ENCODE data around the gene GPR18.
A peak's percentile ranks its signal among the peaks of the same experiment; 100 is the strongest.
"Not testable (repeated sequence)": the region's sequence is repeated elsewhere in the genome, so short reads cannot be mapped to it uniquely, and the experiment has no call there.

Gene GPR18

GRCh38 chr13:99266827-99267226 is 8.6 kb upstream of the GPR18 start:
- no peak for DNase-seq (ENCODE audit: low read depth in 3 of 3)

- DNase-seq (ENCODE audit: low read depth in 3 of 3) = no peak
Measured at GRCh38 chr13:99265821-99266426, 7.7 kb upstream of the GPR18 start.

- peak in 1 of 3 experiments; percentile 70 for DNase-seq (ENCODE audit: low read depth in 3 of 3)
Measured at GRCh38 chr13:99265162-99265800, 7.1 kb upstream of the GPR18 start.

GRCh38 chr13:99264051-99264450 is 5.9 kb upstream of the GPR18 start:
- no peak for DNase-seq (ENCODE audit: low read depth in 3 of 3)

- no peak for DNase-seq (ENCODE audit: low read depth in 3 of 3)
Measured at GRCh38 chr13:99263126-99263785, 5.1 kb upstream of the GPR18 start.

GRCh38 chr13:99261059-99261458 is 2.9 kb upstream of the GPR18 start:
- no peak for DNase-seq (ENCODE audit: low read depth in 3 of 3)

GRCh38 chr13:99260216-99260615 is 2.0 kb upstream of the GPR18 start:
- DNase-seq (ENCODE audit: low read depth in 3 of 3) = no peak

GRCh38 chr13:99258946-99259345 is 767 bp upstream of the GPR18 start:
- no peak for DNase-seq (ENCODE audit: low read depth in 3 of 3)

- no peak for DNase-seq (ENCODE audit: low read depth in 3 of 3)
Measured at GRCh38 chr13:99257291-99257690, 888 bp downstream of the GPR18 start.

- no peak for DNase-seq (ENCODE audit: low read depth in 3 of 3)
Measured at GRCh38 chr13:99256709-99257108, 1.5 kb downstream of the GPR18 start.

GRCh38 chr13:99256283-99256682 is 1.9 kb downstream of the GPR18 start:
- no peak for DNase-seq (ENCODE audit: low read depth in 3 of 3)

GRCh38 chr13:99255271-99255670 is 2.9 kb downstream of the GPR18 start:
- no peak for DNase-seq (ENCODE audit: low read depth in 3 of 3)

GRCh38 chr13:99254830-99255229 is 3.3 kb downstream of the GPR18 start:
- DNase-seq (ENCODE audit: low read depth in 3 of 3) = no peak

GRCh38 chr13:99251921-99252320 is 6.3 kb downstream of the GPR18 start:
- no peak for DNase-seq (ENCODE audit: low read depth in 3 of 3)

GRCh38 chr13:99250982-99251825 is 7.0 kb downstream of the GPR18 start:
- no peak for DNase-seq (ENCODE audit: low read depth in 3 of 3)

GRCh38 chr13:99249606-99250005 is 8.6 kb downstream of the GPR18 start:
- not testable (repeated sequence) for DNase-seq (ENCODE audit: low read depth in 3 of 3)

- not testable (repeated sequence) for DNase-seq (ENCODE audit: low read depth in 3 of 3)
Measured at GRCh38 chr13:99249178-99249577, 9.0 kb downstream of the GPR18 start.

- no peak for DNase-seq (ENCODE audit: low read depth in 3 of 3)
Measured at GRCh38 chr13:99246100-99246499, 12.1 kb downstream of the GPR18 start.

- DNase-seq (ENCODE audit: low read depth in 3 of 3) = peak in 1 of 3 experiments; percentile 35
Measured at GRCh38 chr13:99237981-99238662, 20.1 kb downstream of the GPR18 start.

- no peak for DNase-seq (ENCODE audit: low read depth in 3 of 3)
Measured at GRCh38 chr13:99231721-99232120, 26.5 kb downstream of the GPR18 start.

GRCh38 chr13:99230991-99231390 is 27.2 kb downstream of the GPR18 start:
- DNase-seq (ENCODE audit: low read depth in 3 of 3) = no peak

- not testable (repeated sequence) for DNase-seq (ENCODE audit: low read depth in 3 of 3)
Measured at GRCh38 chr13:99230588-99230987, 27.6 kb downstream of the GPR18 start.
